Measurements from ENCODE around the gene SPEF2.

SPEF2 gene

DNA sequence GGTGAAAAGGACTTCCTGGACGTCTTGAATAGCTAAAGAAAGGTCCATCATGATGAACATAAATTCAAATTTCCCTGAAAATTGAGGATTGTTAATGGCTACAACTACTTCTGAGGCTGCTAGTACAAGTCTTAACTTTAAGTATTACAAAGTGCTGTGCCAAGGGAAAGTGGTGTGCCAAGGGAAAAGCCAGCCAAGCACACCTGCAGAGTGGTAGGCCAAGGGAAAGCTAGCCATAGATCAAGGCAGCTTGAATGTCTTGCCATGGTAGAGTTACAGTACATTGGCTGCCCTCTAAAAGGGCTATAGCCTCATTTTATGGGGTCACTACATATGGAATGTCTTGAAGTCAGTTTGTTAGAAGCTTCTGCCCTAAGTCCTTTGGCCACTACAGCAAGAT, 64.2 kb downstream of the SPEF2 start:
- ChIA-PET POLR2A (no interaction called here), CTCF (interaction anchor here (1.4 kb wide), 1 partner anchor 12 kb away, joined by 3 read pairs; no protein-coding TSS in a partner anchor)
- TF ChIP-seq, protein P1, sequence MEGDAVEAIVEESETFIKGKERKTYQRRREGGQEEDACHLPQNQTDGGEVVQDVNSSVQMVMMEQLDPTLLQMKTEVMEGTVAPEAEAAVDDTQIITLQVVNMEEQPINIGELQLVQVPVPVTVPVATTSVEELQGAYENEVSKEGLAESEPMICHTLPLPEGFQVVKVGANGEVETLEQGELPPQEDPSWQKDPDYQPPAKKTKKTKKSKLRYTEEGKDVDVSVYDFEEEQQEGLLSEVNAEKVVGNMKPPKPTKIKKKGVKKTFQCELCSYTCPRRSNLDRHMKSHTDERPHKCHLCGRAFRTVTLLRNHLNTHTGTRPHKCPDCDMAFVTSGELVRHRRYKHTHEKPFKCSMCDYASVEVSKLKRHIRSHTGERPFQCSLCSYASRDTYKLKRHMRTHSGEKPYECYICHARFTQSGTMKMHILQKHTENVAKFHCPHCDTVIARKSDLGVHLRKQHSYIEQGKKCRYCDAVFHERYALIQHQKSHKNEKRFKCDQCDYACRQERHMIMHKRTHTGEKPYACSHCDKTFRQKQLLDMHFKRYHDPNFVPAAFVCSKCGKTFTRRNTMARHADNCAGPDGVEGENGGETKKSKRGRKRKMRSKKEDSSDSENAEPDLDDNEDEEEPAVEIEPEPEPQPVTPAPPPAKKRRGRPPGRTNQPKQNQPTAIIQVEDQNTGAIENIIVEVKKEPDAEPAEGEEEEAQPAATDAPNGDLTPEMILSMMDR (IDR thresholded peaks at IDR 0.05; ENCODE audit: control extremely low read depth, extremely low read depth, low read depth, missing control alignments) = no peak
- no peak for DNase-seq (ENCODE audit: extremely low spot score)

DNA sequence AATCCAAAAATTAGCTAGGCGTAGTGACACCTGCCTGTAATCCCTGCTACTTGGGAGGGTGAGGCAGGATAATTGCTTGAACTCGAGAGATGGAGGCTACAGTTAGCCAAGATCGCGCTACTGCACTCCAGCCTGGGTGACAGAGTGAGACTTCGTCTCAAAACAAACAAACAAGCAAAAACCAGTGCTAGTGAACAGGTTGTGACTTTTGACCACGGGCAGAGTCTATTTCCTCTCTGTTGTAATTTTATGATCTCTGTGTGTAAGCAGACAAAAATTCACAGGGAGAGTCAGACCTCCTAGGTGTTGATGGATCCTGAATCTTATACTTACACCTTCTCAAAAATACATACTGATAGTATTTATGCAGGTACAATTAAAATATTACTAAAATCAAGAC, 65.8 kb downstream of the SPEF2 start:
- CTCF ChIA-PET = interaction anchor here (1.0 kb wide), 1 partner anchor 93 kb away, joined by 3 read pairs; no protein-coding TSS in a partner anchor
- TF ChIP-seq, protein P1 (IDR thresholded peaks at IDR 0.05; ENCODE audit: control extremely low read depth, extremely low read depth, low read depth, missing control alignments) = no peak
- POLR2A ChIA-PET = no interaction called here
- no peak for DNase-seq (ENCODE audit: extremely low spot score)

DNA sequence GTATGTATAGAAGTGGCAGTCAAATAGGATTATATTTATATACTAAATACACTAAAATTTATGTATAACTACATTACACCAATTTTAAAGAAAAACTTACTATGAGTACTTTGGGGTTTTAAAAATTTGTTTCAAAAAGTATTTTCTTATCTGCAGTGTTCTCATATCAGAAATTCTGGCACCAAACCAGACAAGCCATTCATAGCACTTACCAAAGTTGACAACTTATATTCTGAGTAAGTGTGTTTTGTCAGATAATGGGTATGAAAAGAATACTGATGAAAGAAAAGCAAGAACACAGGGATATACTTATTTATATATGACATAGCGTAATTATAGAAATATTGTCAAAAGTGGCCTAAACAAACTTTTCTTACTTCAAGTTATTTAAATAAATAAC, 67.5 kb downstream of the SPEF2 start:
- DNase-seq (ENCODE audit: extremely low spot score) = no peak
- POLR2A ChIA-PET = no interaction called here
- TF ChIP-seq, protein P1 (IDR thresholded peaks at IDR 0.05; ENCODE audit: control extremely low read depth, extremely low read depth, low read depth, missing control alignments) = no peak
- CTCF ChIA-PET = no interaction called here

DNA sequence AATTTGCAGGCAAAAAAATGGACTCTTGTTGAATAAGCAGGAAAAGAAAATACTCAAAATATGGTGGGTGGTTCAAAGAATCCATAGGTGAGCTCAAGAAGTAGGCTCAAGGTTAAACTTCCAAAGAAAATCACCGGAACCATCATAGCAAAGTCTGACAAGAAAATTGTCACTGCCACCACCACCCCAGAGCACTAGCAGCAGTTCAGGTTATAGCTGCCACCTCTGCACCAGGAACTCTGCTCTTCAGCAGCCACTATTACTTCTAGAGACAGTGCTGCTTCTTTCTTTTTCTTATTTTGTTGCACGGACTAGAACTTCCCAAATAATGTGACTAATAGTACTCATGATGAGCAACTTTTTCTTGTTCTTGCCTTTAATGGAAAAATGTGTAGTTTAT, 70.3 kb downstream of the SPEF2 start:
- POLR2A ChIA-PET = no interaction called here
- DNase-seq (ENCODE audit: extremely low spot score) = no peak
- TF ChIP-seq, protein P1 (IDR thresholded peaks at IDR 0.05; ENCODE audit: control extremely low read depth, extremely low read depth, low read depth, missing control alignments) = no peak
- CTCF ChIA-PET = no interaction called here

DNA sequence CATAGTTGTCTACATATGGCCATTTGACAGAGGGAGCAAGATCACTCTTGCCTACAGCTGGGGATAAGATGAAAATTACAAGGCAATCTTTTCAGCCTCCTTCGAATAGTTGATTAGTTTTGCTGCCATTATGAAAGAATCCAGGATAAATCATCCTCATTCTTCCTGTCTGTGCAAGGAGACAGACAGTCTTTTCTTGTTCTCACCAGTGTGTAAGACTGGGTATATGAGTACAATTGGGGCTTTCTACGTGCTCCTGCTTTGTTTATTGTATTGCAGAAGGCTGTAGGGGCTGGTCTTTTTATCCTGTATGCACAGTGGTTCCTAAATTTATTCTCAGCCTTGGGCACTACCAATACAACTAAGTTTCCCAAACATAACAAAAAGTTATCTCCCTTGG, 76.8 kb downstream of the SPEF2 start:
- no peak for DNase-seq (ENCODE audit: extremely low spot score)
- TF ChIP-seq, protein P1 (IDR thresholded peaks at IDR 0.05; ENCODE audit: control extremely low read depth, extremely low read depth, low read depth, missing control alignments) = no peak
- ChIA-PET CTCF (interaction anchor here (2.4 kb wide), 1 partner anchor 14 kb away, joined by 6 read pairs; no protein-coding TSS in a partner anchor), POLR2A (no interaction called here)

DNA sequence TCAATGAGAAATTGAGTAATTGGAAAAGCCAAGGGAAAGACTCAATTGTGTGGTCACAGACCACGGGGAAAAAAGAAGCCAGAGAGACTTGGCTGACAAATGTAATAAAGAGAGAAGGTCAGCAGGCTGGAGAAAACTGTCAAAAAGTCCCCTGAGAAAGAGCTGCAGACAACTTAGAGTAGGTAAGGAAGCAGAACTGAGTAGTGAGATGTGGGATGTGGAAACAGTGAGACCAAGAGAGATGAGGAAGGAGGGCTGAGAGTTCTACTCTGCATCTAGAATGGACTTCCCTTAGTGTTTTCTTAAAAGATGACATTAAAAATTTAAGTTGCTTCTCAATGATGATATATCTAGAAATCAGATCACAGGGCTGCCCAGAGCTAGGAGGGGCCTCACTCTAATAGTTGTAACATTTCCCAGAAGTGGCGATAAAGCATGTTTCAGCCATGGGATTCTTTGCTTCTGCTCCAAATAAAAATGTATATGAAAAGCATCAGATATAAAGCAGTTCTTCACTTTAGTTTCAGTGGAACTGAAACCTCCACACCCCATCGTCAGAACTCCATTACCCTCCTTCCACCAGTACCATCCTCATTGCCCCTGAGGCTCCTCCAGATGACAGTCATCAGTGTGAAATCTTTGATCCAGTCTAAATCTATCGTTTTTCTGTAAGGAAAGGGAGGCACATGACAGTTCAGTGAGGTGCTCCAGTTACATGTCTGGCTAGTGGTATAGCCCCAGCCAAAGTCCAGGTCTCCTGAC, 80.6 kb downstream of the SPEF2 start:
- ChIA-PET POLR2A (no interaction called here), CTCF (interaction anchor here (1.3 kb wide), 1 partner anchor 10 kb away, joined by 4 read pairs; no protein-coding TSS in a partner anchor)
- TF ChIP-seq, protein P1 (IDR thresholded peaks at IDR 0.05; ENCODE audit: control extremely low read depth, extremely low read depth, low read depth, missing control alignments) = no peak
- DNase-seq (ENCODE audit: extremely low spot score) = no peak
